ENCODE results near the gene TUBB4B.

The TUBB4B gene

DNA sequence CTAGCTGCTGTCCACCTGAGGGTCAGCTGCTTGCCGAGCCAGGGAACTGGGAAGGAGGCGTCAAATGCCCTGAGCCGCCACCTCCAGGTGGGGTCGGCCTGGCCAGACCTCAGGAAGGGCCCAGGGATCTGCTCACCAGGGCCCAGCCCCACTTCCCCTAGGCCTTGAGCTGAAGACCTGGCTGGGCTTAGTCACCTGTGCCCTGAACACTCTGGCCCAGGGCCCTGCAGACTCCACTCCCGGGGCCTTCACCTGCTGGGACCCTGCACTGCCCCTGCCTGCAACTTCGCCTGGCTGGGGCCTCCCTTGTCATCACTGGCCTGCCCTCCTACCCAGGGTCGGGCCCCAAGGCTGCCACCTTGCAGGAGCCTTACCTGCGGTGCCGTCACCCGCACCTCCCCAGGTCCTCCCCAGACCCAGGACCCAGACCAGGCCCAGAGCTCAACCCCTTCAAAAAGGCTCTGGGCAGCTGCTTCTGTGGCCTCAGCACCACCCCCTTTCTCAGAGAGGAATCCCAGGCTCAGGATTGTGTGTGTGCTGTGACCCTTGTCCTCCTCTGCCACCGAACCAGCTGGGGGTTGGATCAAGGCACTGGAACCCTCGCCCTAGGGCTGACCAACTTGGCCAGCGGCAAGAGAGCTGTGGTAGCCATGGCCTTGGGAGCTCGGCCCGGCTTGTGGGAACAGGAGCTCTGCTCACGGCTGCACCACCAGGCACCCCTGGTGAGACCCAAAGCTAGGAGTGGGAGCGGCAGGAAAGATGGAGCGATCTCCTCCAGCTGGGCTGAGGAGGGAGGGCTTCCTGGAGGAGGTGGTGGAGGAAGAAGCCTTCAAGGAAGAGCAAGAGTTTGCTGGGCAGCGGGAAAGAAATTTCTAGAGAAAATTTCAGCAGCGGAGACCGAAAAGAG, 12.9 kb downstream of the TUBB4B start:
- FAIRE-seq = no peak

DNA sequence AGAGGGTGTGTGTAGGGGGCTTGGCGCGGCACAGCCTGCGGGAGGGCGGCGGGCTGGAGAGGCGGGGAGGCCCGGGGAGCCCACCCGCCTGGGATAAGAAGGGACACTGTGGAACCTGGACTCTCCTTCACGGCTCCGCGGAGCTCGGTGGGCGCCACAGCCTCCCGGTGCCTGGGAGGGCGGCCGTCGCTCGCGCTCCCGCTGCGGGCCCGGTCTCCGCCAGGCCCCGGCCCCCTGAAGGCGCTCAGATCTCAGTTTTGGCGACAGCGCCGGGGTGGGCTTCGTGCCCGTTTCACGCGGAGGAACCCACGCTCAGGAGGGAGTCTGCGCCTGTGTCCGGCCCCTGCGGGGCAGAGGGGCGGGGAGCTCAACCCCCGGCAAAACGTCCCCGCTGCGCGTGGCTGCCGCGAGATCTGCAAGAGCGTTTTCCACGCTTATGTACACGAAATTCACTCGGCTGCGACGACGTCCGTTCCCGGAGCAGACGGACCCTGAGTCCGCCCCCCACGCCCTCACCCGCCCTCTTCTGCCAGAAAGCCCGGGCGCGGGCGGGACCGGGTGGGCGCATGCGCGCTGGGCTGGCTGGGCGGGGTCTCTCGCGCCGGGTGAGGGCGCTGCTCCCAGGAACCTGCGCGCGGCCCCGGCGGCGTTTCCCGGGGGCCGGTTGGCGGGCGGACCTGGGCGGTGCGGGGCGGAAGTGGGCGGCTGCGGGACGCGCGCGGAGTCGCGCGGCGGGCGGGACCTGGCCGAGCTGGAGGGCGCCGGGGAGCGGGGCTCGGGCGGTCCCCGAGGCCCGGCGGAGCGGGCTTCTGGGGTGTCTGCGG, 13.7 kb downstream of the TUBB4B start, which contains the start of gene NELFB:
NELFB (plus strand) TSS at position 704 of the 824 bp plus-strand sequence.
- no peak for FAIRE-seq

DNA sequence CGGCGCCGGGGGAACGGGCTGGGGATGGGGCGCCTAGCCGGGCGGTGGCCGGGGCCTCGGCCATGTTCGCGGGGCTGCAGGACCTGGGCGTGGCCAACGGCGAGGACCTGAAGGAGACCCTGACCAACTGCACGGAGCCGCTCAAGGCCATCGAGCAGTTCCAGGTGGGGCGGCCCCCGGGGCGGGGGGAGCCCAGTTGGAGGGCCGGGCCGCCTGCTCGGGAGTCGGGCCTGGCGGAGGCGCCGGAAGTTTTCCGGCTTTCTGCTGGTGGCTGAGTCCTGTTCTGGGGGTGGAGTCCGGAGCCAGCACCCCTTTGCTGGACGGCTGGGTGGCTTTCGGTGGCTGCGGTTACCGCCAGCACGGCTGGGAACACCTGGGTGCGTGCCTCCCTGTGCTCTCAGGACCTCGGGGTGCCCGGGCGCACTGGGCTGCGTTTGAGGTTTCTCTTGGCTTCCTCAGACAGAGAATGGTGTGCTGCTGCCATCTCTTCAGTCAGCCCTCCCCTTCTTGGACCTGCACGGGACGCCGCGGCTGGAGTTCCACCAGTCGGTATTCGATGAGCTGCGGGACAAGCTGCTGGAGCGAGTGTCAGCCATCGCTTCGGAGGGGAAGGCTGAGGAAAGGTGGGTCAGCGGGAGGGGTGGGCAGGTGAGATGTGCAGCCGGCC, 14.5 kb downstream of the TUBB4B start:
- no peak for FAIRE-seq

DNA sequence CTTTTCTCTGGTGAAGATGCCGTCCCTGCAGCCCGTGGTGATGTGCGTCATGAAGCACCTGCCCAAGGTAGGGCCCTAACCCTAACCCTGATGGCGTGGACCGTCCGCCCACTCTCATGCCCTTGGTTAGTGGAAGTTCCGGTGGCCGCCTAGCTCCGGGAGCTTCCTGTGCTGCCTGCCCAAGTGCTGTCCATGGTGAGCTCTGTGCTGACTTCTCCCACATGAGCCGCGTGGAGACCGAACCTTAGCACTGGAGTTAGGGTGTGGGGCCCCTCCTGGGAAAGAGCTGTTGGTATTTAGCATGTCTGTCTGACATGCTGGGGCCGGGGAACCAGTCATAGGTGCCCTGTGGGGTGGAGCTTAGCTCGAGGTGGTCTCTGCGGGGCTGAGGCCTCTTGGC, 15.3 kb downstream of the TUBB4B start:
- no peak for FAIRE-seq

DNA sequence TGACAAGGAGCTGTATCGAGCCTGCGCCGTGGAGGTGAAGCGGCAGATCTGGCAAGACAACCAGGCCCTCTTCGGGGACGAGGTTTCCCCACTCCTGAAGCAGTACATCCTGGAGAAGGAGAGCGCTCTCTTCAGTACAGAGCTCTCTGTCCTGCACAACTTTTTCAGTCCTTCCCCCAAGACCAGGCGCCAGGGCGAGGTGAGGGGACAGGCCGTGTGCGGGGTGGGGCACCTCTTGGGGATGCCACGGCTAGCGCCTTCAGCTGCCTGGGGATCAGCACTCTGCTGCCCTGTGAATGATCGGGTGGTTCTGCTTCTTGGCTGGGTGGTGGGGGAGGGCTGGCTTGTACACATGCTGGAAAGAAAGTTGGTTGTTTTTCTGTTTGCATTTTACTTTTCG, 15.8 kb downstream of the TUBB4B start:
- FAIRE-seq = no peak

DNA sequence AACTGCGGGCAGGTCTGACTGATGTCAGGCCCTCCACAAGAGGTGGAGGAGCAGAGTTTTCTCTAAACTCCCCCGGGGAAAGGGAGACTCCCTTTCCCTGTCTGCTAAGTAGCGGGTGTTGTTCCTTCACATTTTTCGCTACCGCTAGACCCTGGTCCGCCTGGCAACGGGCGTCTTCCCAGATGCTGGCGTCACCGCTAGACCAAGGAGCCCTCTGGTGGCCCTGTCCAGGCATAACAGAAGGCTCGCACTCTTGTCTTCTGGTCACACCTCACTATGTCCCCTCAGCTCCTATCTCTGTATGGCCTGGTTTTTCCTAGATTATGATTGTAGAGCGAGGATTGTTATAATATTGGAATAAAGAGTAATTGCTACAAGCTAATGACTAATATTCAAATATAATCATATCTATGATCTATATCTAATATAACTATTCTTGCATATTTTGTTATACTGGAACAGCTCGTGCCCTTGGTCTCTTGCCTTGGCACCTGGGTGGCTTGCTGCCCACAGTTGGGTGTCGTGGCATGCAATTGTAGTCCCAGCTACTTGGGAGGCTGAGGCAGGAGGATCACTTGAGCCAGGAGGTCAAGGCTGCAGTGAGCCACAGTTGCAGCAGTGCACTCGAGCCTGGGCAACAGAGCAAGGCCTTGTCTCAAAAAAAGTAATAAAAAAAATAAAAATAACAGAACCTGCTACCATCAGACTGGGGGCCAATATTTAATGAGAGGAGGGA, 21.3 kb downstream of the TUBB4B start:
- FAIRE-seq = peak; percentile 89

DNA sequence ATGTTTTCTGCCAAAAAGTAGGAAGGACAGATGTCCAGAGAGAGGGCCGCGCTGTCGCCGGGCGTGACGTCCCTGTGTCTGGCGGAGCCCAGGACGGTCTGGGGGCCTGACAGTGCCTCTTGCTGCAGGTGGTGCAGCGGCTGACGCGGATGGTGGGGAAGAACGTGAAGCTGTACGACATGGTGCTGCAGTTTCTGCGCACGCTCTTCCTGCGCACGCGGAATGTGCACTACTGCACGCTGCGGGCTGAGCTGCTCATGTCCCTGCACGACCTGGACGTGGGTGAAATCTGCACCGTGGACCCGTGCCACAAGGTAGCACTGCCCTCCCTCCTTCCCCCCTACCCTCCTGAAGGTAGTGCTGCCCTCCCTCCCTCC, 21.8 kb downstream of the TUBB4B start:
- no peak for FAIRE-seq

DNA sequence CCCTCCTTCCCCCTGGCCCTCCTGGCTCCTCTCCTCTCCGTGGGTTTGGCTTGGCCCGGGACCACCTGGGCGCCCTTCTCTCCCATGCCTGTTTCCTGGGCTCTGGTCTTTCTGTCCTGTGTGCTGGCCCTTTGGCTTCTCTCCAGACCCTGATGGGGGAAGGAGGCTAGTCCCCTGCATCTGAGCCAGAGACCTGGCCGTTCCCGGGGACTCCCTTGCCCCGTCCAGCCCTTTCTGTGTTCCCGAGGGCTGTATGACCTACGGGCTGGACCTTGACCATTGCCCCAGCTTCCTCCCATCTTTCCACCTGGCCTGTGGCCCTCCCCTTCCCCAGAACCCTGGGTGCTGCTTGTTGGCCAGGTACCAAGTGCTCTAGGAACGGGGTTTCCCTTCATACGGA, 22.4 kb downstream of the TUBB4B start:
- FAIRE-seq = no peak

DNA sequence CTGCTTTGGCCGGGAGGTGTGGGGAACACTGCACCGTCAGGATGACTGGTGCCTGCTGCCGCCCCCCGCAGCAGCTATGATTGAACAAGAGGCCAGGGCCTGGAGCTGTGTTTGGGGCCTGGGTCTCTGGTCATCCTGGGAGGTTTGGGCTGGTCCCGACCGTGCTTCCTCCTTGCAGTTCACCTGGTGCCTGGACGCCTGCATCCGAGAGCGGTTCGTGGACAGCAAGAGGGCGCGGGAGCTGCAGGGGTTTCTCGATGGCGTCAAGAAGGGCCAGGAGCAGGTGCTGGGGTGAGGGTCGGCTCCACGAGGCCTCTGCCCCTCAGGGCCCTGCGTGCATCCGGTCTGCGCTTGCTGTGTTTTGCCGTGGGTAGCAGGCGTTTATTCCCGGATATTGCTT, 23.0 kb downstream of the TUBB4B start:
- no peak for FAIRE-seq

DNA sequence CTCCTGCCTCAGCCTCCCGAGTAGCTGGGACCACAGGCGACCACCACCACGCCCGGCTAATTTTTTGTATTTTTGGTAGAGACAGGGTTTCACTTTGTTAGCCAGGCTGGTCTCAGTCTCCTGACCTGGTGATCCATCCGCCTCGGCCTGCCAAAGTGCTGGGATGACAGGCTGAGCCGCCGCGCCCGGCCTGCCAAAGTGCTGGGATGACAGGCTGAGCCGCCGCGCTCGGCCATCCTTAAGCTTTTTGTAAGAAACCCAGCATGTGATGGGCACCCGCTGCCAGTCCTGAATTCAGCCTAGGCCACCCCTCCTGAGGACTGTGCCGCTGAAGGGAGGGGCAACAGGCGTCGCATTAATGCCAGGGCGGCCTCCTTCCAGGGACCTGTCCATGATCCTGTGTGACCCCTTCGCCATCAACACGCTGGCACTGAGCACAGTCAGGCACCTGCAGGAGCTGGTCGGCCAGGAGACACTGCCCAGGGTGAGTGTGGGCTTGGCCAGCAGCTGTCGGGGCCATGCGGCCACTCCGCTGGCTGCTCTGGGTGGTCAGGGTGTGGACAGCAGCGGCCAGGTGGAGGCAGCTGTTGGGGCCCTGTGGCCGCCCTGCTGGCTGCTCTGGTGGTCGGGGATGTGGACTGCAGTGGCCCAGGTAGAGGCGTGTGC, 24.5 kb downstream of the TUBB4B start:
- no peak for FAIRE-seq

DNA sequence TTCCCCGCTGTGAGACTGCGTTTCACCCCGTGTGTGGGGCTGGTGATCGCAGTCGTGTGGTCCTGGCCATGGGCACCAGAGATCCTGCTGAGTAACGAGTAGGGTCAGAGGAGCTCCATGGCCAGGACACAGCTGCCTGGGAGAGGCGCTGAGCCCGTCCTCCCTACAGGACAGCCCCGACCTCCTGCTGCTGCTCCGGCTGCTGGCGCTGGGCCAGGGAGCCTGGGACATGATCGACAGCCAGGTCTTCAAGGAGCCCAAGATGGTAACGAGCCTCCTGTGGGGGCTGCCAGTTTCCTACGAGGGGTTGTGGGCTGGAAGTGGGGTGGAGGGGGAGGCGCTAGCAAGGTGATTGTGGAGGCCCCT, 25.1 kb downstream of the TUBB4B start:
- no peak for FAIRE-seq

DNA sequence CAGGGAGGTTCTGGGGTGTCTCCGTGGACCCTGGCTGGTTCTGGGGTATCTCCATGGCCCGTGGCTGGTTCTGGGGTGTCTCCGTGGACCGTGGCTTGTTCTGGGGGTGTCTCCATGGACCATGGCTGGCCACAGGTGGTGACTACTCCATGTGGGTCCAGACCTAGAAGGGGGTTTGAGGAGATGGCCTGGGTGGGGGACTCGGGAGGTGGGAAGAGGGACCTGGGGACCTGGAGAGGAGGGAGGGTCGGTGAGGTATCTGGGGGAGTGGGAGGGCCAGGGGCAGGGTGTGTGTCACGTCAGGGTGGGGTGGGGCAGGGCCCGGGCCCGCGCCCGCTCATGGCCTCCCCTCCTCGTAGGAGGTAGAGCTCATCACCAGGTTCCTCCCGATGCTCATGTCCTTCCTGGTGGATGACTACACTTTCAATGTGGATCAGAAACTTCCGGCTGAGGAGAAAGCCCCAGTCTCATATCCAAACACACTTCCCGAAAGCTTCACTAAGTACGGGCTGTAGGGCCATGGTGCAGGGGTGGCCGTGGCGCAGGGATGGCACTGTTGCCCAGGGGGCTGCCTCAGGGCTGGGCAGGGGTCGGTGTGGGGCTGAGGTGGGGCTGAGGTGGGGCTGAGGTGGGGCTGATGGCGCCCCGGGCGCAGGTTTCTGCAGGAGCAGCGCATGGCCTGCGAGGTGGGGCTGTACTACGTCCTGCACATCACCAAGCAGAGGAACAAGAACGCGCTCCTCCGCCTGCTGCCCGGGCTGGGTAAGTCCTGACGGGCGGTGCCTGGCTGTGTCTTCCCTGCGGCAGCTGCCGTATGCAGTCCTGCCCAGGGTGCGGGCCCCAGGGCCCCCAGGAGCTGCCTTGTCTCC, 25.7 kb downstream of the TUBB4B start:
- FAIRE-seq = no peak

DNA sequence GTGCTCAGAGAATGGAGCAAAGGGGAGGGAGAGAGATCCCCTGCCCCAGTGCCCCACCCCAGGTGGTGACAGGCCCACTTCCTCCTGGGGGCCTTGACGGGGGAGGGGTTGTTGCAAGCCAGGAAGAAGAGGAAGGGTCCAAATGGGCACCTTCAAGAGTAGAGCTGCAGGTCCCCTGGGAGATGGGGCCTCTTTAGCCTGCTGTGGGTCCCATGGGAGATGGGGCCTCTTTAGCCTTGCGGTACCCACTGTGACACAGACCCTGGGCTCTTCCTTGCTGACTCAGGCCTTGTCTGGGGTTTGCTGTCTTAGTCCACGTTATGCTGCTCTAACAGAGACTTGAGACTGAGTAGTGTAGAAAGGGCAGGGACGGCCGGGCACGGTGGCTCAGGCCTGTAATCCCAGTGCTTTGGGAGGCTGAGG, 26.9 kb downstream of the TUBB4B start:
- no peak for FAIRE-seq

DNA sequence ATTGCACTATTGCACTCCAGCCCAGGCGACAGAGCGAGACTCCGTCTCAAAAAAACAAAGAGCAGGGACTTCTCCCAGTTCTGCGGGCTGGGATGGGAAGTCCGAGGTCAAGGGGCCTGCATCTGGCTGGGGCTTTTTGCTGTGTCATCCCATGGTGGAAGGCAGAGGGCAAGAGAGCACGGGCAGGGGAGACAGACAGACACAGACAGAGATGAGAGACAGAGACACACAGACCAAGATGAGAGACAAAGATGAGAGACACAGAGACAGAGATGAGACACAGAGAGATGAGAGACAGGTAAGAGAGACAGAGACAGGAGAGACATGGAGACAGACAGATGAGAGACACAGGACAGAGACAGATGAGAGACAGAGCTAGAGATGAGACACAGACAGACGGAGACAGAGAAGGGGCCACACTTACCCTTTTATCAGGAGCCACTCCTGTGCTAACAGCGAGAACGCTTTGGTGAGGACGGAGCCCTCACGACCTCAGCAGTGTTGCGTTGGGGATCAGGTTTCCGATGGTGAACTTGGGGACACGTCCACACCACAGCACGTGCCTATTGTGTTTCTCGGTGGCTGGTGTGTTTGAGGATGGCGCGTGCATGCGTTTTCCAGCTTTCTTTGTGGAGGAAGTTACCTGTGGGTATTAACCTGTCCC, 27.6 kb downstream of the TUBB4B start:
- FAIRE-seq = no peak

DNA sequence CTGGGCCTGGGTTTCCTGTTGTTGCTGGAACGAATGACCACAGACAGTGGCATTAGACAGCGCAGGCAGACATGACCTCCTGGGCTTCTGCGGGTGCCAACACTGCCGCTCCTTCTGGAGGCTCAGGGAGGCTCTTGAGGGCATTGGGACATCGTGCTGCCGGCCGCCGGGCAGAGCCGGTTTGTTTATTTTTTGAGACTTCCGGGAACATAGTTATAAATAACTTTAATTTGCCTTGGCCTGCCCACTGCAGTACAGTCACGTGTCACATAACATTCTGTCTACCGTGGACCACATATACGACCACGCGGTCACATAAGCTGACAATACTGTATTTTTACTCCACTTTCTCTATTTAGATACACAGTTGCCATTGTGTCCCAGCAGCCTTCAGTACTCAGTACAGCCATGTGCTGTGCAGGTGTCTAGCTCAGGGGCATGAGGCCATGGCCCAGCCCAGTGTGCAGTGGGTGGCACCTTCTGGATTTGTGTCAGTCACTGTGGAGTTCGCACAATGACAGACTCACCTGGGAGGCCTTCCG, 28.2 kb downstream of the TUBB4B start:
- FAIRE-seq = no peak

DNA sequence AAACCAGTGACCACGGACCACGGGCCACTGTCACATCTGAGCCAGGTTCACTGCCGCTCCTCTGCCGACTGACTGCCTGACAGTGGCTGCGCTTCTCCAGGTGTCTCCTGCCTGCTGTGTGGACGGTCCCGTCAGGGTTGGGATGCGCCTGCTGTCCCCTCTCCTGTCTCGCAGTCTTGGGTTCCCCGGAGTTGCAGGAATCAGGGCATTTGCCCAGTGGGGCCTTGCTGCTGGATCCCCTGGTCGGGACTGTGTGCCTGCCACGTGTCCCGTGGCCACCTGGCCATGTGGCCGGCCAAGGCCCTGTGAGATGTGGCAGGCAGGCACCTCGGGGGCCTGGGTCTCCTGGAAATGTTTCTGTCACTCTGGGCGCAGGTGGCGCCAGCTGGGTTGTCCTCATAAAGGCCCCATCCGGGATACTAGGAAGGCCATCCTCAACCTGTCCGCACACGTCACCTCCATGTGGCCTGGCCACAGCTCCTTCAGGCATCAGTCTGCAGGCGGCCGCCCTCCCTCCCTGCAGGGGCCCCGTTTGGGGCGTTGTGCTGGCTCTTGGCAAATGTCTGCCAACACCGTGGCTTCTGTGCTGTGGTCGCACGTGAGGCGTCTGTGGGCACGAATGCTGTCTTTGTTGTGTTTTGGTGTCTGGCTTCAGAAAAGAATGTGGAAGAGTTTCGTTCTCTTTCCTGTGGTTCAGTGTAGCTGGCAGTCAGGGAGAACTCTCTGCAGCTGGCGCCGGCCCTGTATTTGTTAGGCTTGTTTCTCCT, 30.0 kb downstream of the TUBB4B start:
- no peak for FAIRE-seq

DNA sequence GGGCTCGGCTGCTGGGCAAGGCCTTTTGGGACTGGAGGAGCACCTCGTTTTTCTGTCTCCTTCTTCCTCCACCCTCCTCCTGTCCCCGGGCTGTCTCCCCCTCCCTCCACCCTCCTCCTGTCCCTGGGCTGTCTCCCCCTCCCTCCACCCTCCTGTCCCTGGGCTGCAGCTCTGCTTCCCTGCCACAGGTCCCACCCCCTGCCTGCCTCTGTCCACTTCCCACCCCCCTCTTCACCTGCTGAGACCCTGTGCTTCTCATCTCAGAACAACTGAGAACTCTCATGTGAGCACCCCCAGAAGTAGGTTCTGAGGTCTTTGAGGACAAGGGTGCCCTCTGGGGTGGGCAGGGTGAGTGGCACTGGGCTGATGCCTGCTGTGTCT, 30.6 kb downstream of the TUBB4B start:
- FAIRE-seq = no peak

DNA sequence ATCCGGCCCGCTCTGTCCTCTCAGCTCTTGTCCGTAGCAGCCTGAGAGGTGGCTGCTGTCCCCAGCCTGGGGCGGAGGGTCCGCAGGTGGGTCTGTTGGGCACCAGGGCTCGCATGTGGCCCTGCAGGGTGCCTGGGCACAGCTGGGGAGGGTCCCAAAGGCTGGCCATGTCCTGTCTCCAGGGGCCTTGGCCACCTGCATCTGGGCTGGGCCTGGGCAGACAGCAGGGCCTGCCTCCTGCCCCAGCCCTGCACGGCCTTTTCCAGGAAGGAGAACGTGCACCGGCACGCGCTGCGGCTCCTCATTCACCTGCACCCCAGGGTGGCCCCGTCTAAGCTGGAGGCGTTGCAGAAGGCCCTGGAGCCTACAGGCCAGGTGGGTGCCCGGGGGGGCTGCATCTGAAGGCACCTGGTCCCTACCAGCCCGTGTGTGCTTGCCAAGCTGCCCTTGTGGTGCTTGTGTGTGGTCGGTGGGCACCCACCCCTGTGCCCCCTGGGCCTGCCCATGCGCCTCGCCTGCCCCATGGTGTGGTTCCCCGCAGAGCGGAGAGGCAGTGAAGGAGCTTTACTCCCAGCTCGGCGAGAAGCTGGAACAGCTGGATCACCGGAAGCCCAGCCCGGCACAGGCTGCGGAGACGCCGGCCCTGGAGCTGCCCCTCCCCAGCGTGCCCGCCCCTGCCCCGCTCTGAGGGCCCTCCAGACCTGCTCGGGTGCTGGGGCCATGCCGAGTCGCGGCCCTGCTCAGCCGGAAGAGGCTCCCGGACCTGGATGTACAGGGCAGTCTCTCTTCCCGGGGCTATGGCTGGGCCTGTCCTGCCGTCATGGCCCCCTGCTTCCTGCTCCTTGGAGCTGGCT, 31.4 kb downstream of the TUBB4B start:
- FAIRE-seq = no peak

DNA sequence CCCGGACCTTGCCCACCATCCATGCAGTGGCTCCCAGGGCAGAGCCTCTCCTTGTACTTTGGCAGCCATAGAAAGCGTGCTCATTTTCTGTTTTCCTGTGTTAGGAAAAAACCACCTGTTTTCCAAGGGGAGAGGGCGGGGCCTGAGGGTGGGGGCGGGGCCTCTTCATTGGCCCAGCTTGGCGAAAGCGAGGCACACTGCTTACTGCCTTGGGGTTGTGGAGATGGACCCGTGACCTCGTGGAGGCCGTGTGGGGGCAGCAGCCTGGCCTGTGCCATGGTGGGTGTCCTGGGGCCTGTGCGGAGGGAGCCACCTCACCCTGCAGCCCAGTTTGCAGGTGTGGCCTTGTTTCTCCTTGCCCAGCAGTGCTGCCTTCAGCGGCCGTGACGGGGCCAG, 32.0 kb downstream of the TUBB4B start:
- FAIRE-seq = no peak
